ENCODE data around the gene LGR6. TPM values are rescaled to one million over a fixed set of nuclear protein-coding genes. Genes with fewer than 3 reads are reported as not detected.

The LGR6 gene
- polyA plus RNA-seq, 3 donors = not detected

DNA sequence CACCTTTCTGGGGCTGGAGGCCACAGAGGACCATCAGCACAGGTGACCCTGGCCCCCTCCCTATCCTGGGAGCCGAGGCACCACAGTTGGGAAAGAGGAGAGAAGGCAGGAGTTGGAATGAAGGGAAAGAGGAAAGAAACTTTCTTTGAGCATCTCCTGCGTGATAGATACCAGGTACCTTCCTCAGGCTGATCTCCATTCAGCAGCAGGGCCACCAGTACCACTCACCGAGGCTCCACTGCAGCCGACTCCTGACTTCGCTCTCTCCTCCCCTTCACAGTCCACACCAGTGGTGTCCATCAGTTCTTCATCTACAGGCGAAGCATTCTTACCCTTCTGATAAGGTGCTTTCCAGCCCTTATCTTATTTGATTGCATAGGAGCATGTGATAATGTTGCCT is 55.3 kb downstream of the LGR6 start:
- Mint-ChIP-seq H3K36me3 (no peaks in the 10 kb centered on the region), H3K27ac (peak overlapping the region in 1 of 7 donors; percentile 55), H3K9me3 (no peaks in the 10 kb centered on the region), H3K4me3 (no peak overlapping the region), H3K4me1 (peaks cover 10% of the 10 kb centered on the region), H3K27me3 (ENCODE audit: low read depth in 3 of 3) (peaks cover 6 to 17% (median 12%) of the 10 kb centered on the region in 3 donors)
- Histone ChIP-seq H3K4me2 (replicated peaks; ENCODE audit: extremely low read depth, low read length, poor library complexity, severe bottlenecking) (no peak overlapping the region), H2AFZ (ENCODE audit: insufficient read depth, low read depth, low read length, poor library complexity, severe bottlenecking) (no peak overlapping the region), H3K27me3 (ENCODE audit: control insufficient read depth in 2 of 2, insufficient read depth in 2 of 2, low read length in 2 of 2) (no peaks in the 10 kb centered on the region), H4K20me1 (ENCODE audit: insufficient read depth, low read length) (no peaks in the 10 kb centered on the region), H3K4me3 (replicated peaks in 1 of 3; ENCODE audit: low read depth in 2 of 3, low read length in 3 of 3) (no peak overlapping the region), H3K79me2 (ENCODE audit: insufficient read depth, low read length) (no peaks in the 10 kb centered on the region), H3K9me3 (replicated peaks in 1 of 2; ENCODE audit: control insufficient read depth in 1 of 2, insufficient read depth in 1 of 2, low read length in 2 of 2) (no peaks in the 10 kb centered on the region), H3K9ac (ENCODE audit: insufficient read depth, low read length, poor library complexity, severe bottlenecking) (no peak overlapping the region), H3K27ac (ENCODE audit: low read depth in 1 of 2, low read length in 2 of 2) (no peak overlapping the region), H3K36me3 (replicated peaks in 1 of 2; ENCODE audit: control insufficient read depth in 1 of 2, insufficient read depth in 2 of 2, low read length in 2 of 2) (no peaks in the 10 kb centered on the region), H3K4me1 (ENCODE audit: control insufficient read depth in 1 of 2, insufficient read depth in 2 of 2, low read length in 2 of 2) (no peaks in the 10 kb centered on the region)
- WGBS (ENCODE audit: insufficient coverage) = 93% methylated on average over 3 of the region's 6 CpGs
- intact Hi-C loops (cut with micrococcal nuclease) = no loop called here
- no peak for DNase-seq
- TF ChIP-seq, protein P1, sequence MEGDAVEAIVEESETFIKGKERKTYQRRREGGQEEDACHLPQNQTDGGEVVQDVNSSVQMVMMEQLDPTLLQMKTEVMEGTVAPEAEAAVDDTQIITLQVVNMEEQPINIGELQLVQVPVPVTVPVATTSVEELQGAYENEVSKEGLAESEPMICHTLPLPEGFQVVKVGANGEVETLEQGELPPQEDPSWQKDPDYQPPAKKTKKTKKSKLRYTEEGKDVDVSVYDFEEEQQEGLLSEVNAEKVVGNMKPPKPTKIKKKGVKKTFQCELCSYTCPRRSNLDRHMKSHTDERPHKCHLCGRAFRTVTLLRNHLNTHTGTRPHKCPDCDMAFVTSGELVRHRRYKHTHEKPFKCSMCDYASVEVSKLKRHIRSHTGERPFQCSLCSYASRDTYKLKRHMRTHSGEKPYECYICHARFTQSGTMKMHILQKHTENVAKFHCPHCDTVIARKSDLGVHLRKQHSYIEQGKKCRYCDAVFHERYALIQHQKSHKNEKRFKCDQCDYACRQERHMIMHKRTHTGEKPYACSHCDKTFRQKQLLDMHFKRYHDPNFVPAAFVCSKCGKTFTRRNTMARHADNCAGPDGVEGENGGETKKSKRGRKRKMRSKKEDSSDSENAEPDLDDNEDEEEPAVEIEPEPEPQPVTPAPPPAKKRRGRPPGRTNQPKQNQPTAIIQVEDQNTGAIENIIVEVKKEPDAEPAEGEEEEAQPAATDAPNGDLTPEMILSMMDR (IDR thresholded peaks at IDR 0.05) = no peak

GRCh38 chr1:202249436-202249835 is 55.8 kb downstream of the LGR6 start:
- Mint-ChIP-seq H3K4me1 (peaks cover 10% of the 10 kb centered on the region), H3K4me3 (no peak overlapping the region), H3K36me3 (no peaks in the 10 kb centered on the region), H3K27me3 (ENCODE audit: low read depth in 3 of 3) (peaks cover 6 to 17% (median 12%) of the 10 kb centered on the region in 3 donors), H3K9me3 (no peaks in the 10 kb centered on the region), H3K27ac (no peak overlapping the region)
- Histone ChIP-seq H3K4me2 (replicated peaks; ENCODE audit: extremely low read depth, low read length, poor library complexity, severe bottlenecking) (no peak overlapping the region), H4K20me1 (ENCODE audit: insufficient read depth, low read length) (no peaks in the 10 kb centered on the region), H3K36me3 (replicated peaks in 1 of 2; ENCODE audit: control insufficient read depth in 1 of 2, insufficient read depth in 2 of 2, low read length in 2 of 2) (no peaks in the 10 kb centered on the region), H3K27ac (ENCODE audit: low read depth in 1 of 2, low read length in 2 of 2) (no peak overlapping the region), H3K9ac (ENCODE audit: insufficient read depth, low read length, poor library complexity, severe bottlenecking) (no peak overlapping the region), H2AFZ (ENCODE audit: insufficient read depth, low read depth, low read length, poor library complexity, severe bottlenecking) (no peak overlapping the region), H3K9me3 (replicated peaks in 1 of 2; ENCODE audit: control insufficient read depth in 1 of 2, insufficient read depth in 1 of 2, low read length in 2 of 2) (no peaks in the 10 kb centered on the region), H3K4me1 (ENCODE audit: control insufficient read depth in 1 of 2, insufficient read depth in 2 of 2, low read length in 2 of 2) (no peaks in the 10 kb centered on the region), H3K79me2 (ENCODE audit: insufficient read depth, low read length) (no peaks in the 10 kb centered on the region), H3K27me3 (ENCODE audit: control insufficient read depth in 2 of 2, insufficient read depth in 2 of 2, low read length in 2 of 2) (no peaks in the 10 kb centered on the region), H3K4me3 (replicated peaks in 1 of 3; ENCODE audit: low read depth in 2 of 3, low read length in 3 of 3) (no peak overlapping the region)
- intact Hi-C loops (cut with micrococcal nuclease) = no loop called here
- peak in 1 of 3 donors; percentile 37 for DNase-seq
- TF ChIP-seq, protein P1 (IDR thresholded peaks at IDR 0.05) = no peak
- WGBS (ENCODE audit: insufficient coverage) = 20% methylated on average over 6 of the region's 6 CpGs
